Stimulated activated CD4-positive, alpha-beta T cell treated with anti-CD3 and anti-CD28 coated beads, Interleukin-12 subunit alpha, Interleukin-12 subunit beta, amount 100 ng/mL, for 4 hours (primary cell): Measurements from ENCODE around the gene LRRC41.
"Not testable (repeated sequence)": the region's sequence is repeated elsewhere in the genome, so short reads cannot be mapped to it uniquely, and the experiment has no call there.

Experiments used
- DNase-seq: peaks from one replicate; pipeline ENCODE4 v3.0.0-alpha.2; 2020

LRRC41 gene

GRCh38 chr1:46303038-46303871 is at the start of gene LRRC41, which contains the start of gene UQCRH:
LRRC41 (minus strand) TSS chr1:46303616; CDS start chr1:46303322, 294 bp downstream.
UQCRH (plus strand) TSS chr1:46303698; CDS start chr1:46303767, 69 bp downstream.
- peak; percentile 89 for DNase-seq

GRCh38 chr1:46352363-46352762 is 48.9 kb upstream of the LRRC41 start:
- no peak for DNase-seq

GRCh38 chr1:46345281-46345680 is 41.9 kb upstream of the LRRC41 start:
- DNase-seq = no peak

- DNase-seq = no peak
Measured at GRCh38 chr1:46344481-46344880, 41.1 kb upstream of the LRRC41 start.

GRCh38 chr1:46343705-46344104 is 40.3 kb upstream of the LRRC41 start:
- no peak for DNase-seq

- no peak for DNase-seq
Measured at GRCh38 chr1:46343351-46343695, 39.9 kb upstream of the LRRC41 start.

- DNase-seq = no peak
Measured at GRCh38 chr1:46342677-46343350, 39.4 kb upstream of the LRRC41 start.

- no peak for DNase-seq
Measured at GRCh38 chr1:46342084-46342656, 38.8 kb upstream of the LRRC41 start.

GRCh38 chr1:46341222-46342083 is 38.0 kb upstream of the LRRC41 start:
- no peak for DNase-seq

- DNase-seq = peak; percentile 81
Measured at GRCh38 chr1:46340404-46341221, 37.2 kb upstream of the LRRC41 start, which contains the start of gene NSUN4. NSUN4 (plus strand) TSS chr1:46340807; CDS start chr1:46340827, 20 bp downstream.

GRCh38 chr1:46337409-46337808 is 34.0 kb upstream of the LRRC41 start:
- DNase-seq = not testable (repeated sequence)

GRCh38 chr1:46335081-46335480 is 31.7 kb upstream of the LRRC41 start:
- DNase-seq = no peak

GRCh38 chr1:46334030-46334384 is 30.6 kb upstream of the LRRC41 start:
- no peak for DNase-seq

- no peak for DNase-seq
Measured at GRCh38 chr1:46333300-46334029, 30.0 kb upstream of the LRRC41 start.

- DNase-seq = not testable (repeated sequence)
Measured at GRCh38 chr1:46331786-46332540, 28.5 kb upstream of the LRRC41 start.

- DNase-seq = not testable (repeated sequence)
Measured at GRCh38 chr1:46330381-46330780, 27.0 kb upstream of the LRRC41 start.

- DNase-seq = not testable (repeated sequence)
Measured at GRCh38 chr1:46329807-46330206, 26.4 kb upstream of the LRRC41 start.

GRCh38 chr1:46328182-46328581 is 24.8 kb upstream of the LRRC41 start:
- DNase-seq = not testable (repeated sequence)

- DNase-seq = not testable (repeated sequence)
Measured at GRCh38 chr1:46325285-46326076, 22.1 kb upstream of the LRRC41 start.
